ENCODE data around the gene EMC6. TPM values are rescaled to one million over a fixed set of nuclear protein-coding genes. Genes with fewer than 3 reads are reported as not detected.
"Not testable (repeated sequence)": the region's sequence is repeated elsewhere in the genome, so short reads cannot be mapped to it uniquely, and the experiment has no call there.

EMC6 gene
- polyA plus RNA-seq, 1 of the 3 experiments (the other 2 are of a cell fraction), result 56.6 TPM

DNA sequence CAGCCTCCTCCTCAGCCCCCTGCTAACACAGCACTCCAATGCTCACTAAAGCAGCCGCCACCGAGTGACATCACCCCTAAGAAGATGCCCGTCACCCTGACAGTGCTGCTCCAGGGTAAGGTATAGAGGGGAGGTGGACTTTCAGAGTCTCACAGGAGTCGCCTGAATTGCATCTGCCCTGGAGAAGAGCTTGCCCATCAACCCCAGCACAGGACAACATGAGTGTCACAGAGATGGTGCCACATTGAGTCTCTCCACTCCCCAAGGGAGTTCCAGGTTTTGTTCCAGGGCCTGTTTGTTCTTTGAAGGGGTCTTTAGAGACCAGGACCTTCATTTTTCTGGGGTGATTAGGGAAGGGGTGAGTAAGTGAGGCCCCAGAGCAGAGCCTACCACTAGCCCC lies 29.5 kb downstream of the EMC6 start:
- Histone ChIP-seq H3K4me1 (ENCODE audit: control insufficient read depth in 1 of 2, insufficient read depth in 2 of 2, low read depth in 1 of 2, low read length in 1 of 2) (peaks cover 0 to 13% of the 10 kb centered on the region in 2 experiments; a peak in 1 of 4 replicates), H3K79me2 (ENCODE audit: insufficient read depth) (no peaks in the 10 kb centered on the region), H3K27me3 (ENCODE audit: insufficient read depth) (no peaks in the 10 kb centered on the region), H3K9me3 (no peaks in the 10 kb centered on the region), H3K36me3 (replicated peaks in 1 of 2; ENCODE audit: control insufficient read depth in 1 of 2, insufficient read depth in 2 of 2, low read length in 1 of 2) (no peaks in the 10 kb centered on the region), H2AFZ (ENCODE audit: low read depth) (no peak overlapping the region), H3K9ac (no peak overlapping the region), H4K20me1 (ENCODE audit: insufficient read depth) (no peaks in the 10 kb centered on the region), H3K4me2 (no peak overlapping the region), H3F3A (replicated peaks; ENCODE audit: insufficient read depth) (no peaks in the 10 kb centered on the region), H3K4me3 (ENCODE audit: low read depth in 2 of 2, low read length in 1 of 2) (no peak overlapping the region), H3K27ac (ENCODE audit: low read depth in 2 of 2, low read length in 1 of 2) (no peak overlapping the region), H3K9me2 (no peaks in the 10 kb centered on the region)
- ChIA-PET CTCF (interaction anchor here (1.1 to 1.7 kb wide), 2 partner anchors 15 to 39 kb away, joined by 3 to 6 read pairs; no protein-coding TSS in a partner anchor), POLR2A (no interaction called here)
- DNase-seq, result no peak
- WGBS (ENCODE audit: low lambda C conversion rate), result 80% methylated on average over 1 of the region's 4 CpGs
- TF ChIP-seq FOXJ3 (CRISPR knock-in tag; IDR thresholded peaks at IDR 0.05), result no peak
- TF ChIP-seq MEF2A (IDR thresholded peaks at IDR 0.05; ENCODE audit: borderline replicate concordance, low read depth), result no peak
- TF ChIP-seq, protein P1, sequence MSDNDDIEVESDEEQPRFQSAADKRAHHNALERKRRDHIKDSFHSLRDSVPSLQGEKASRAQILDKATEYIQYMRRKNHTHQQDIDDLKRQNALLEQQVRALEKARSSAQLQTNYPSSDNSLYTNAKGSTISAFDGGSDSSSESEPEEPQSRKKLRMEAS (IDR thresholded peaks at IDR 0.05; ENCODE audit: low read depth), result no peak
- no peak for TF ChIP-seq MXI1 (IDR thresholded peaks at IDR 0.05; ENCODE audit: low read depth, low read length)
- TF ChIP-seq, protein P2, sequence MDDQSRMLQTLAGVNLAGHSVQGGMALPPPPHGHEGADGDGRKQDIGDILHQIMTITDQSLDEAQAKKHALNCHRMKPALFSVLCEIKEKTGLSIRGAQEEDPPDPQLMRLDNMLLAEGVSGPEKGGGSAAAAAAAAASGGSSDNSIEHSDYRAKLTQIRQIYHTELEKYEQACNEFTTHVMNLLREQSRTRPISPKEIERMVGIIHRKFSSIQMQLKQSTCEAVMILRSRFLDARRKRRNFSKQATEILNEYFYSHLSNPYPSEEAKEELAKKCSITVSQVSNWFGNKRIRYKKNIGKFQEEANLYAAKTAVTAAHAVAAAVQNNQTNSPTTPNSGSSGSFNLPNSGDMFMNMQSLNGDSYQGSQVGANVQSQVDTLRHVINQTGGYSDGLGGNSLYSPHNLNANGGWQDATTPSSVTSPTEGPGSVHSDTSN (IDR thresholded peaks at IDR 0.05), result no peak
- TF ChIP-seq RFX5 (IDR thresholded peaks at IDR 0.05; ENCODE audit: low read length), result no peak
- TF ChIP-seq, protein P3, sequence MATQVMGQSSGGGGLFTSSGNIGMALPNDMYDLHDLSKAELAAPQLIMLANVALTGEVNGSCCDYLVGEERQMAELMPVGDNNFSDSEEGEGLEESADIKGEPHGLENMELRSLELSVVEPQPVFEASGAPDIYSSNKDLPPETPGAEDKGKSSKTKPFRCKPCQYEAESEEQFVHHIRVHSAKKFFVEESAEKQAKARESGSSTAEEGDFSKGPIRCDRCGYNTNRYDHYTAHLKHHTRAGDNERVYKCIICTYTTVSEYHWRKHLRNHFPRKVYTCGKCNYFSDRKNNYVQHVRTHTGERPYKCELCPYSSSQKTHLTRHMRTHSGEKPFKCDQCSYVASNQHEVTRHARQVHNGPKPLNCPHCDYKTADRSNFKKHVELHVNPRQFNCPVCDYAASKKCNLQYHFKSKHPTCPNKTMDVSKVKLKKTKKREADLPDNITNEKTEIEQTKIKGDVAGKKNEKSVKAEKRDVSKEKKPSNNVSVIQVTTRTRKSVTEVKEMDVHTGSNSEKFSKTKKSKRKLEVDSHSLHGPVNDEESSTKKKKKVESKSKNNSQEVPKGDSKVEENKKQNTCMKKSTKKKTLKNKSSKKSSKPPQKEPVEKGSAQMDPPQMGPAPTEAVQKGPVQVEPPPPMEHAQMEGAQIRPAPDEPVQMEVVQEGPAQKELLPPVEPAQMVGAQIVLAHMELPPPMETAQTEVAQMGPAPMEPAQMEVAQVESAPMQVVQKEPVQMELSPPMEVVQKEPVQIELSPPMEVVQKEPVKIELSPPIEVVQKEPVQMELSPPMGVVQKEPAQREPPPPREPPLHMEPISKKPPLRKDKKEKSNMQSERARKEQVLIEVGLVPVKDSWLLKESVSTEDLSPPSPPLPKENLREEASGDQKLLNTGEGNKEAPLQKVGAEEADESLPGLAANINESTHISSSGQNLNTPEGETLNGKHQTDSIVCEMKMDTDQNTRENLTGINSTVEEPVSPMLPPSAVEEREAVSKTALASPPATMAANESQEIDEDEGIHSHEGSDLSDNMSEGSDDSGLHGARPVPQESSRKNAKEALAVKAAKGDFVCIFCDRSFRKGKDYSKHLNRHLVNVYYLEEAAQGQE (IDR thresholded peaks at IDR 0.05; ENCODE audit: low read depth, low read length), result no peak

DNA sequence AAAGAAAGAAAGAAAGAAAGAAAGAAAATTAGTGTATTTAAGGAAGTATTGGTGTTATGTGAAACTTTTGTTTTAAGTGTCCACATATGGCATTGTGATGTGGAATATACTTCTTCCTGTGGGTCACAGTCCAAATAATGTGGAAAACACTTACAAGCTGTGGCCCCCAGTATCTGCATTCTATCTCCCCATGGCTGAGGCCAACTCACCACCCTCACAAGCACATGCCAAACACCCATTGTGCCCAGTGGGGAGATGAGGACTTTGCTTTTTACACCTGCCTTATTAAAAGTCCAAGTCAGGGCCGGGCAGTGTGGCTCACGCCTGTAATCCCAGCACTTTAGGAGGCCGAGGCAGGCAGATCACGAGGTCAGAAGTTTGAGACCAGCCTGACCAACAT lies 31.3 kb downstream of the EMC6 start:
- Histone ChIP-seq H3K36me3 (replicated peaks in 1 of 2; ENCODE audit: control insufficient read depth in 1 of 2, insufficient read depth in 2 of 2, low read length in 1 of 2) (no peaks in the 10 kb centered on the region), H3K79me2 (ENCODE audit: insufficient read depth) (no peaks in the 10 kb centered on the region), H3K9ac (no peak overlapping the region), H3K9me3 (no peaks in the 10 kb centered on the region), H3K4me2 (no peak overlapping the region), H3K9me2 (no peaks in the 10 kb centered on the region), H2AFZ (ENCODE audit: low read depth) (no peak overlapping the region), H3K27ac (ENCODE audit: low read depth in 2 of 2, low read length in 1 of 2) (no peak overlapping the region), H3K27me3 (ENCODE audit: insufficient read depth) (no peaks in the 10 kb centered on the region), H3F3A (replicated peaks; ENCODE audit: insufficient read depth) (no peaks in the 10 kb centered on the region), H4K20me1 (ENCODE audit: insufficient read depth) (no peaks in the 10 kb centered on the region), H3K4me1 (ENCODE audit: control insufficient read depth in 1 of 2, insufficient read depth in 2 of 2, low read depth in 1 of 2, low read length in 1 of 2) (peaks cover 0 to 9% of the 10 kb centered on the region in 2 experiments; a peak in 1 of 4 replicates), H3K4me3 (ENCODE audit: low read depth in 2 of 2, low read length in 1 of 2) (no peak overlapping the region)
- ChIA-PET CTCF (no interaction called here), POLR2A (no interaction called here)
- TF ChIP-seq GABPA (IDR thresholded peaks at IDR 0.05; ENCODE audit: low read depth), result no peak
- TF ChIP-seq JUND (IDR thresholded peaks at IDR 0.05), result no peak
- no peak for DNase-seq
- 73% methylated on average over 4 of the region's 4 CpGs for WGBS (ENCODE audit: low lambda C conversion rate)

DNA sequence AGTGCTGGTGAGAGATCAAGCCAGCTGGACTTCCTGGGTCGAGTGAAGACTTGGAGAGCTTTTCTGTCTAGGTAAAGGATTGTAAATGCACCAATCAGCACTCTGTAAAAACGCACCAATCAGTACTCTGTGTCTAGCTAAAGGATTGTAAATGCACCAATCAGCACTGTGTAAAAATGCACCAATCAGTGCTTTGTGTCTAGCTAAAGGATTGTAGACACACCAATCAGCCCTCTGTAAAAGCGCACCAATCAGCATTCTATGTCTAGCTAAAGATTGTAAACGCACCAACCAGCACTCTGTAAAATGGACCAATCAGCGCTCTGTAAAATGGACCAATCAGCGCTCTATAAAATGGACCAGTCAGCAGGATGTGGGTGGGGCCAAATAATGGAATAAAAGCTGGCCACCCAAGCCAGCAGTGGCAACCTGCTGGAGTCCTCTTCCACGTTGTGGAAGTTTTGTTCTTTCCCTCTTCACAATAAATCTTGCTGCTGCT lies 33.5 kb downstream of the EMC6 start:
- WGBS (ENCODE audit: low lambda C conversion rate), result 60% methylated on average over 5 of the region's 7 CpGs

More for the DNA sequence above, 33.5 kb downstream of the EMC6 start:
- H2AFZ ChIP-seq (ENCODE audit: low read depth); H3K36me3 ChIP-seq (replicated peaks in 1 of 2; ENCODE audit: control insufficient read depth in 1 of 2, insufficient read depth in 2 of 2, low read length in 1 of 2); H3K9me3 ChIP-seq; H3K9me2 ChIP-seq; POLR2A ChIA-PET; H3K4me2 ChIP-seq; H3K27me3 ChIP-seq (ENCODE audit: insufficient read depth); H3K27ac ChIP-seq (ENCODE audit: low read depth in 2 of 2, low read length in 1 of 2); H4K20me1 ChIP-seq (ENCODE audit: insufficient read depth); H3K79me2 ChIP-seq (ENCODE audit: insufficient read depth); H3F3A ChIP-seq (replicated peaks; ENCODE audit: insufficient read depth); H3K4me1 ChIP-seq (ENCODE audit: control insufficient read depth in 1 of 2, insufficient read depth in 2 of 2, low read depth in 1 of 2, low read length in 1 of 2); H3K4me3 ChIP-seq (ENCODE audit: low read depth in 2 of 2, low read length in 1 of 2); DNase-seq; H3K9ac ChIP-seq: not testable (repeated sequence)
- CTCF ChIA-PET, result interaction anchor here (1.4 kb wide), 1 partner anchor 36 kb away, joined by 4 read pairs; no protein-coding TSS in a partner anchor

All from SK-N-SH (cell line).